Measurements from ENCODE around the gene SORCS1.

Gene SORCS1

DNA sequence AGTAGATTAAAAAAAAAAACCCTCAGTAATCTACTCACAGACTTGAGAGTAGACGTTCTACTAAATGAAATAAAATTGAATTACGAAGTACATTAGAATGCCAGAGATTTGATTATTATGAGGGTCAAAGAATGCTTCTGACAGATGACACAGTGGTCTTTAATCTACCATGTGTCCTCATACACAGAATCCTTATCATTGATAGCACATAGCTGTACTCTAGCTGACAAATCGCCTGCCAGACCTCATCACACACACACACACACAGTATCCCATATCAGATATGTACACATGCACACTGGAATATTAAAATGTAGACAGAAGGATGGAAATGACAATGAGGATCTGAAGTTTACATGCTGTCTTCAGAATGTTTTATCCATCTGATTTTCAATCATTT, 104.6 kb downstream of the SORCS1 start:
- no peaks in the 10 kb centered on the region for H3K4me1 ChIP-seq (ENCODE audit: insufficient read depth, low read length, severe bottlenecking)
- no peaks in the 10 kb centered on the region for H3K27me3 ChIP-seq (ENCODE audit: insufficient read depth, low read length)
- no peak overlapping the region for H3K9ac ChIP-seq (ENCODE audit: low read length)
- TF ChIP-seq EZH2 (IDR thresholded peaks at IDR 0.05; ENCODE audit: borderline replicate concordance, low read length) (no peak), CTCF (IDR thresholded peaks at IDR 0.05; ENCODE audit: low read length) (no peak)
- H3K79me2 ChIP-seq (ENCODE audit: insufficient read depth, low read length) = no peaks in the 10 kb centered on the region
- H4K20me1 ChIP-seq (ENCODE audit: insufficient read depth, low read length) = no peaks in the 10 kb centered on the region
- no peak overlapping the region for H3K4me3 ChIP-seq (ENCODE audit: low read depth, low read length, poor library complexity, severe bottlenecking)
- no peaks in the 10 kb centered on the region for H3K9me3 ChIP-seq (ENCODE audit: low read length)
- no peaks in the 10 kb centered on the region for H3K9me2 ChIP-seq (ENCODE audit: low read depth, low read length)
- H3K27ac ChIP-seq (ENCODE audit: low read depth, low read length, poor library complexity, severe bottlenecking) = no peak overlapping the region
- H3K4me2 ChIP-seq (ENCODE audit: low read length) = no peak overlapping the region
- H2AFZ ChIP-seq (ENCODE audit: low read length) = no peak overlapping the region
- H3K36me3 ChIP-seq (ENCODE audit: insufficient read depth, low read length) = no peaks in the 10 kb centered on the region
- no peaks in the 10 kb centered on the region for H3F3A ChIP-seq (ENCODE audit: insufficient read depth, low read length)

- H2AFZ ChIP-seq (ENCODE audit: low read length) = no peak overlapping the region
- H3F3A ChIP-seq (ENCODE audit: insufficient read depth, low read length) = no peaks in the 10 kb centered on the region
- H3K27me3 ChIP-seq (ENCODE audit: insufficient read depth, low read length) = no peaks in the 10 kb centered on the region
- no peak overlapping the region for H3K4me2 ChIP-seq (ENCODE audit: low read length)
- H3K4me1 ChIP-seq (ENCODE audit: insufficient read depth, low read length, severe bottlenecking) = no peaks in the 10 kb centered on the region
- no peaks in the 10 kb centered on the region for H3K36me3 ChIP-seq (ENCODE audit: insufficient read depth, low read length)
- no peaks in the 10 kb centered on the region for H3K9me3 ChIP-seq (ENCODE audit: low read length)
- H3K79me2 ChIP-seq (ENCODE audit: insufficient read depth, low read length) = no peaks in the 10 kb centered on the region
- H3K9me2 ChIP-seq (ENCODE audit: low read depth, low read length) = no peaks in the 10 kb centered on the region
- H3K4me3 ChIP-seq (ENCODE audit: low read depth, low read length, poor library complexity, severe bottlenecking) = no peak overlapping the region
- H3K9ac ChIP-seq (ENCODE audit: low read length) = no peak overlapping the region
- TF ChIP-seq EZH2 (IDR thresholded peaks at IDR 0.05; ENCODE audit: borderline replicate concordance, low read length) (no peak), CTCF (IDR thresholded peaks at IDR 0.05; ENCODE audit: low read length) (no peak)
- no peaks in the 10 kb centered on the region for H4K20me1 ChIP-seq (ENCODE audit: insufficient read depth, low read length)
- no peak overlapping the region for H3K27ac ChIP-seq (ENCODE audit: low read depth, low read length, poor library complexity, severe bottlenecking)
These were observed 105.3 kb downstream of the SORCS1 start for GRCh38 chr10:107059068-107059804.

GRCh38 chr10:107058331-107058730, 106.2 kb downstream of the SORCS1 start:
- no peak overlapping the region for H3K4me2 ChIP-seq (ENCODE audit: low read length)
- no peaks in the 10 kb centered on the region for H3K4me1 ChIP-seq (ENCODE audit: insufficient read depth, low read length, severe bottlenecking)
- no peak overlapping the region for H3K27ac ChIP-seq (ENCODE audit: low read depth, low read length, poor library complexity, severe bottlenecking)
- no peaks in the 10 kb centered on the region for H3F3A ChIP-seq (ENCODE audit: insufficient read depth, low read length)
- H3K9ac ChIP-seq (ENCODE audit: low read length) = no peak overlapping the region
- no peaks in the 10 kb centered on the region for H3K9me3 ChIP-seq (ENCODE audit: low read length)
- H3K36me3 ChIP-seq (ENCODE audit: insufficient read depth, low read length) = no peaks in the 10 kb centered on the region
- no peaks in the 10 kb centered on the region for H4K20me1 ChIP-seq (ENCODE audit: insufficient read depth, low read length)
- H3K4me3 ChIP-seq (ENCODE audit: low read depth, low read length, poor library complexity, severe bottlenecking) = no peak overlapping the region
- H3K27me3 ChIP-seq (ENCODE audit: insufficient read depth, low read length) = no peaks in the 10 kb centered on the region
- H3K79me2 ChIP-seq (ENCODE audit: insufficient read depth, low read length) = no peaks in the 10 kb centered on the region
- no peak overlapping the region for H2AFZ ChIP-seq (ENCODE audit: low read length)
- no peaks in the 10 kb centered on the region for H3K9me2 ChIP-seq (ENCODE audit: low read depth, low read length)
- TF ChIP-seq EZH2 (IDR thresholded peaks at IDR 0.05; ENCODE audit: borderline replicate concordance, low read length) (no peak), CTCF (IDR thresholded peaks at IDR 0.05; ENCODE audit: low read length) (no peak)
